ENCODE data around the gene CDK18.

CDK18 gene

DNA sequence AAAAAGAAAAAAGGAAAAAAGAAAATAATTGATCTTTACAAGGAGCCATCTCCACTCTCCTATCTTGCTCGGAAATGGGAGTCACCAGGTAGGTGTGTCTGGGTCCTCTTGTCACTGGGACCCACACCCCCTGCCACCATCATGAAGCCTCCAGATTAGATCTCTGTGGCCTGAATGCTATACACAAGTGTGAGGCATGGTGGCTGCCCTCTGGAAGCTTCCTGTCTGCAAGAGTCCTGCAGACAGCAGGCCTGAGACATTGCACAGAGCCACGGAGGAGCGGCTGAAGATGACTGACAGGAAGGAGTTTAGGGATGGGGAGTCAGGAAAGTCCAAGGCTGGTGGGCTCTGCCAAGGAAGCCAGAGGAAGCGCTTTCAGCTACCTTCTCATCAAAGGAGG is 16.2 kb downstream of the CDK18 start:
- in situ Hi-C loops (cut with MboI; ENCODE audit: low sequenced_read_pairs) = loop anchor here (10.0 kb wide), 1 partner anchor 134 kb away; no protein-coding TSS in a partner anchor

DNA sequence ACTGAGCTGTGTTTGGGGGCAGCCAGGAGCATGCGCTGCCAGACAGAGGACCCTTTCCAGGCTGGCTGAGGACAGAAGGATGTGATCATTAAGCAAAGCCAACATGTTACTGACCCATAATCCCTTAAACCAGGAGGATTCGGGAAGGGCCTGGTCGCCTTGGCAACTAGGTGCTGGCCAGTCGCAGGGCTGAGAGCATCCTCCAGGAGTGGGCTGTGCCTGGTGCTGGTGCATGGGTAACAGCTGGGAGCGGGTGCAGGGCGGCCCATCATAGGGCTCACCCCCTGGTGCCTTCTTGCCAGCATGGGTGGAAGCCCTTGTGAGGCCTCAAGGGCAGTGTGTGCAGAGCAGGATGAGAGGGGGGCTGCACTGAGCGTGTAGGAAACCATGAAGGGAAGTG is 17.2 kb downstream of the CDK18 start:
- in situ Hi-C loops (cut with MboI; ENCODE audit: low sequenced_read_pairs) = loop anchor here (10.0 kb wide), 1 partner anchor 133 kb away; no protein-coding TSS in a partner anchor

DNA sequence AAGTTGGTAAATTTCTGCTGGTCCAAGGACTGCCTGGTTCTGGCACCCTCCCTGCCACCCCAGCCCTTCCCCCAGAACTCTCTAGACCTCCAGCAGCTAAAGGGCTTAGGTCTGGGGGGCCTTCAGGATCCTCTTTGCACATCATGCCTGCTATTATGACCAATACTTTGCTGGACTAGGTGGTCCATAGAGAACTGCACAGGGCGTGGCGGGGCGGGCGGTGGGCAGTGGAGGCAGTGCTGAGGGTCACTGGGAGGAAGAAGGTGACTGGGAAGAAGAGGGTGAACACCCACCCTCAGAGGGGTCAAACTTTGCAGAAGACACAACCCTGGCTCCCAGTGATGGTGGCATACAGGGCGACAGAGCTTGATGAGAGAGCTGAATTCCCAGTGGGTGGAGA is 18.2 kb downstream of the CDK18 start:
- in situ Hi-C loops (cut with MboI; ENCODE audit: low sequenced_read_pairs) = loop anchor here (10.0 kb wide), 1 partner anchor 132 kb away; no protein-coding TSS in a partner anchor

DNA sequence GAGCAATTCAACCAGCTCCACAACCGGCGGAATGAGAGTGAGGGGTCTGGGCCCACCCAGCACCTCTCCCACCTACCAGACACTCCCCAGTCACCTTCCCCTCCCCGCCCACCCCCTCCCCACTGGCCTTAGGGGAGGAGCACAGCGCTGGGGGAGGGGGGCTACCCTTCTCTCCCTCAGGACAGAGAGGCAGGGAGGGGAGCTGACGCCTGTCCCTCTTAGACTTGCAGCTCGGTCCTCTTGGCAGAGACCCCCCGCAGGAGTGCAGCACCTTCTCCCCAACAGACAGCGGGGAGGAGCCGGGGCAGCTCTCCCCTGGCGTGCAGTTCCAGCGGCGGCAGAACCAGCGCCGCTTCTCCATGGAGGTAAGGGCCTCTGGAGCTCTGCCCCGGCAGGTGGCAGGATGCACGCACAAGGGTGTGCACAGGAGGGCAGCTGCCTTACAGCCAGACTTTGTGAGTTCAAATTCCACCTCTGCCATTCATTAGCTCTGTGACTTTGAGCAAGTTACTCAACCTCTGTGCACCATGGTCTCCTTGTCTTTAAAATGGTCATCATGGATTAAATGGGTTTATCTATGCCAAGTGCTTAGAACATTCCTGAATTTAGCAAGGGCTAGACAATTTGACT is 18.9 kb downstream of the CDK18 start:
- in situ Hi-C loops (cut with MboI; ENCODE audit: low sequenced_read_pairs) = loop anchor here (10.0 kb wide), 1 partner anchor 131 kb away; no protein-coding TSS in a partner anchor

DNA sequence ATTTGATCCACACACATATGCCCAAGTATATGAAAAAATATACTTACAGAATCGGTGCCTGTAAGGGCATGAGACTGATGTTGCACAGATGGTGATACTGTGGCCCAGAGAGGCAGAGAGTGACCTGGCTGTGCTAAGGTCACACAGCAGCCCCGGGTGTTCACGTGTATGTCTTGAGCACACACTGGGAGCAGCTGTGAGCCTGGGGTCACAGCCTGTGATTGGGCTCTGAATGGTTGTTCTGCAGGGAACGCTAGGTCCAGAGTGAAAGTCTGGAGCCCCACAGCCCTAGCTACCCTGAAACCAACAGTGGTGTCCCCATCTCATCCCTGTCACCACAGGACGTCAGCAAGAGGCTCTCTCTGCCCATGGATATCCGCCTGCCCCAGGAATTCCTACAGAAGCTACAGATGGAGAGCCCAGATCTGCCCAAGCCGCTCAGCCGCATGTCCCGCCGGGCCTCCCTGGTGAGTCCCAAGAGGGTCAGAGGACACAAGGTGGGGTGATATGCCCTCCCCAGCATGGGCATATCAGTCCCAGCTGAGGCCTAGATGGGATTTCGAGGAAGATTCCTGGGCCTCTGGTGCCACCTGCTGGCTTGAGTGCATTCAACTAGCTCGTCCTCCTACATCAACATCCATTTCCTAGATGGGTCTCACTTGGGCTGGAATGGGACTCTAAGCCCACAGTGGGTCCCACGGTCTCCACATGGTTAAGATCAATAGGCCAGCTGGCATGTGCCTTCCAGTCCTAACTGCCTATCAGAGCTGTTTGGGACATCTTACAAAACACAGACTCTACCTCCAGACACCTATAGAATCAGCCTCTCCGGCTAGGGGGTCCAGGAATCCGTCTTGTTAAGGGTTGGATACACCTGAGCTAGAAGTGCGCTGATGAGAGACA is 19.7 kb downstream of the CDK18 start:
- in situ Hi-C loops (cut with MboI; ENCODE audit: low sequenced_read_pairs) = loop anchor here (10.0 kb wide), 1 partner anchor 131 kb away; no protein-coding TSS in a partner anchor

DNA sequence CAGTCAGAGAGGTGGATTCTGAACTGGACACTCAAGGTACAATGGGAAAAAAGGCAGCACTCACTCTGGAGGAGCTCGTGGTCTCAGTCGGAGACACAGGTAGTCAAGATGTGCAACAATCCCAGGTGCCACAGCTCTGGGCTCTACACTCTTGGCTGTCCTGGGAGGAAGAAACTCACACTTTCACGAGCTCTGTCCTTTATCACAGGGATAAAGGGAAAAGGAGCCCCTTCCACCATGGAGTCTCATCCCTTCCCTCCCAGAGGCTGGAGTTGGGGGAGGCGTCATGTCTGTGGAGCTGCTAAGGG is 20.3 kb downstream of the CDK18 start:
- in situ Hi-C loops (cut with MboI; ENCODE audit: low sequenced_read_pairs) = loop anchor here (5.0 to 10.0 kb wide), 2 partner anchors 37 to 130 kb away; no protein-coding TSS in a partner anchor

DNA sequence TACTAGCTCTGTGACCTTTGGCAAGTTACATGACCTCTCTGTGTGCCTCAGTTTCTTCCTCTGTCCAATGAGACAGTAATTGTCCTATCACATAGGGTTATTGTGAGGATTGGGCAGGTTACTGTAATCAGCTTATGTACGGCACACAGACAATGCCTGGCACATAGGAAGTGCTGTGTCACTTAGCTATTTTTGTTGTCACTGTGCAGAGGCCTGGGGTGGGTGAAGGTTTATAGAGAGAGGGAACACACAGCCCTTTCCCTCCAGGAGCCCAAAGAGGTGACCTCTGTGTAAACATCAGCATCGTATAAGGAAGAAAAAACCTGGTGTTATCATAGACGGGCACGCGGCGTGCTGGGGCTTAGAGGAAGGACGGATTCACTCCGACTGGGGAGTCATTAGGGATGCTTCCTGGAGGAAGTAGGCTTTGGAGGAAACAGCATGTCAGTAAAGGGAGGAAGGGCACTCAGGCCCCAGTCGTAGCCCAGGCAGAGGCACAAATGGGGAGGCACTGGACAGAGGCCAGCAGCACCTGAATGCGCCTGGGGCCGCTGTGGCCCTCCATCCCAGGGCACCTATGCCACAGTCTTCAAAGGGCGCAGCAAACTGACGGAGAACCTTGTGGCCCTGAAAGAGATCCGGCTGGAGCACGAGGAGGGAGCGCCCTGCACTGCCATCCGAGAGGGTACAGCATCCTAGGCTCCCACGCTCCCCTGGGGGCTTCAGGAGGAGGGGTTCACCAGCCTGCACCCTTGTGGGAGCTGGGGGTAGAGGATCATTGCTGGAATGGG is 21.2 kb downstream of the CDK18 start:
- in situ Hi-C loops (cut with MboI; ENCODE audit: low sequenced_read_pairs) = loop anchor here (5.0 to 10.0 kb wide), 2 partner anchors 38 to 129 kb away; no protein-coding TSS in a partner anchor

DNA sequence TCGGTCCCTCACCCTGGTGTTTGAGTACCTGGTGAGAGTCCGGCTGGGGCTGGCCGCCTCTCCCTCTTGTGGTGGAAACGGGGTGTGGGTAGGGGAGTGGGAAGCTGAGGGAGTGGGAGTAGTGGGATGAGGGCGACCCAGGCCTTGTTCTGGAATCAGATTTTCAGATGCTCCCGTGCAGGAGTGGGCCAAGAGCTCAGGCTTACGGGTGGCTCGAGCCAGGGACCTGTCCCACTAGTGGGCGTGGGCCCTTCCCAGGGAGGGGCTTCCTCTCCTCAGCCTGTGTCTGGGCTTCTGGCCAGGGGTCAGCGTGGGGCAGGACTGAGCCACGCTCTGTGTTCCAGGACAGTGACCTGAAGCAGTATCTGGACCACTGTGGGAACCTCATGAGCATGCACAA is 22.0 kb downstream of the CDK18 start:
- in situ Hi-C loops (cut with MboI; ENCODE audit: low sequenced_read_pairs) = loop anchor here (5.0 to 10.0 kb wide), 2 partner anchors 39 to 128 kb away; no protein-coding TSS in a partner anchor

DNA sequence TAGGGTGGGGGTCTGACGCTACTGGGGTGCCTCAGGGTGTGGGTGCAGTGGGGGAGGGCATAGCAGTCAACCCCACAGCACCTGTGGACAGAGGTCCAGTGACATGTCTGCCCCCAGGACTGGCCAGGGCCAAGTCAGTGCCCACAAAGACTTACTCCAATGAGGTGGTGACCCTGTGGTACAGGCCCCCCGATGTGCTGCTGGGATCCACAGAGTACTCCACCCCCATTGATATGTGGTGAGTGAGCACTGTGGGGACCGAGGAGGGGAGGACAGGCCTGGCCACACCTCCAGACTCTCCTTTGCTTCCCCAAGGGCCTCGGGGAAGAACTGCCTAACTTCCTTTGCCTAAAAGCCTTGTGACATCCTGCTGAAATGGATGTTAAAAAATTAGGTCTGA is 23.5 kb downstream of the CDK18 start:
- in situ Hi-C loops (cut with MboI; ENCODE audit: low sequenced_read_pairs) = loop anchor here (5.0 to 10.0 kb wide), 2 partner anchors 41 to 127 kb away; no protein-coding TSS in a partner anchor

DNA sequence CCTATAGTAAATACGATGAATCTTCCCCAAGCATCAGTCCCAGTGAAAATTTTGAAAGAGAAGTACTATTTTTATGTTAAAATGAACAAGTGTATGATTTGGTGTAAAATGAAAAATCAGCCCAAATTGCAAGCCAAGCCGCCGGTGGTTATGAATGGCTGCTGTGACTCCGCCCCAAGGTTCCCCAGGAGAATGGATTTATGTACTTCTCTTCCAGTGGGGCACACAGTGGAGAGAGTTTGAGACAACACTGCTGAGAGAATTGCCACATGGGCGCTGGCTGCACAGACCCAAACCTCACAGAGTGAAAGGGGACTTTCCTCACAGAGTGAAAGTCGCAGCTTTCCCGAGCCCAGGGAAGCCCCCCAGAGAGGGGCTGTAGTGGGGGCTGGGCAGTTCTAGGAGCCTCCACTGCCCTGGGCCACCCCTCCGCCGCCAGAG is 24.0 kb downstream of the CDK18 start:
- in situ Hi-C loops (cut with MboI; ENCODE audit: low sequenced_read_pairs) = loop anchor here (5.0 to 10.0 kb wide), 2 partner anchors 41 to 126 kb away; no protein-coding TSS in a partner anchor

DNA sequence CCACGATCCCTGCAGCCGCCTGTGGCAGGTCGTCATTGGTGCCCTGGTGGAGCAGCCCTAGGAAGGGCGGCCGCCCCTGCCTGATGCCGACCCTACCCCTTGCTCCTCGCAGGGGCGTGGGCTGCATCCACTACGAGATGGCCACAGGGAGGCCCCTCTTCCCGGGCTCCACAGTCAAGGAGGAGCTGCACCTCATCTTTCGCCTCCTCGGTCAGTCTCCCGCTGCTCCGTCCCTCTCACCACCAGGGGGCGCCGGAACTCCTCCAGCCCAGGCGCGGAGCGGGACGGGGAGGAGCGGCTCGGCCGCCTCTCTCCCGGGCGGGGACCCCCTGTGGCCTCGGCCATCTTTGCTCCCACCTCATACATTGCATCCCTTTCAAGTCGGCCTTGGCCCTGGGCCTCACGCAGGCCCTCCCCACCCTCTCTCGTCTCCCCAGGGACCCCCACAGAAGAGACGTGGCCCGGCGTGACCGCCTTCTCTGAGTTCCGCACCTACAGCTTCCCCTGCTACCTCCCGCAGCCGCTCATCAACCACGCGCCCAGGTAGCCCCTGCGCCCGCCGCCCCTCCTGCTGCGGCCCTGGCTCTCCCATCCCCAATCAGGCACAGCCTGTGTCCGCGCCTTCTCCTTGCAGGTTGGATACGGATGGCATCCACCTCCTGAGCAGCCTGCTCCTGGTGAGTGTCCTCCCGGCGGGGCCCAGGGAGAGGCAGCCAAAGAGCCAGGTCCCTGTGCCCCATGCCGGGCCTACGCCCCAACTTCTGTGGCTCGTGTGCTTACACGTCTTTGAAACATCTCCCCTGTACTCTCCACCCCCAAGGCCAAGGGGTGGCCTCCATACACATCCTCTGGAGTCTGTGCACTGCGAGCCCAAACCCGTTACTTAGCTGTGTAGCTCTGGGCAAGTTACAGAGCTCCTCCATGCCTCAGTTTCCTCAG is 24.7 kb downstream of the CDK18 start:
- in situ Hi-C loops (cut with MboI; ENCODE audit: low sequenced_read_pairs) = loop anchor here (5.0 to 10.0 kb wide), 2 partner anchors 42 to 126 kb away; no protein-coding TSS in a partner anchor

DNA sequence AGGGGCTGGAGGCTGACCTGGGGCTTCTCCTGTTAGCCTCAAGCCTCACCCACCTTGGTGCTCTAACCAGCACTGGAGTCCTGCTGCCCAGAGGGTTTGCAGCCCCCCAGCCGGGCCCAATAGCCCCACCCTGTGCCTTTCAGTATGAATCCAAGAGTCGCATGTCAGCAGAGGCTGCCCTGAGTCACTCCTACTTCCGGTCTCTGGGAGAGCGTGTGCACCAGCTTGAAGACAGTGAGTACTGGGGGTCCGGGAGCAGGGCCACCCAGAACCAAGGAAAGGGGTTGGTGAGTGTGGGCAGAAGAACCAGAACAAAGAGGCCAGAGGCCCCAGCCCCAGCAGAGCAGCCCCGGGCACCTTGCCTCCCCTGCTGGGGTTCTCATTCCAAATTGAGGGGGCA is 25.6 kb downstream of the CDK18 start:
- in situ Hi-C loops (cut with MboI; ENCODE audit: low sequenced_read_pairs) = no loop called here

DNA sequence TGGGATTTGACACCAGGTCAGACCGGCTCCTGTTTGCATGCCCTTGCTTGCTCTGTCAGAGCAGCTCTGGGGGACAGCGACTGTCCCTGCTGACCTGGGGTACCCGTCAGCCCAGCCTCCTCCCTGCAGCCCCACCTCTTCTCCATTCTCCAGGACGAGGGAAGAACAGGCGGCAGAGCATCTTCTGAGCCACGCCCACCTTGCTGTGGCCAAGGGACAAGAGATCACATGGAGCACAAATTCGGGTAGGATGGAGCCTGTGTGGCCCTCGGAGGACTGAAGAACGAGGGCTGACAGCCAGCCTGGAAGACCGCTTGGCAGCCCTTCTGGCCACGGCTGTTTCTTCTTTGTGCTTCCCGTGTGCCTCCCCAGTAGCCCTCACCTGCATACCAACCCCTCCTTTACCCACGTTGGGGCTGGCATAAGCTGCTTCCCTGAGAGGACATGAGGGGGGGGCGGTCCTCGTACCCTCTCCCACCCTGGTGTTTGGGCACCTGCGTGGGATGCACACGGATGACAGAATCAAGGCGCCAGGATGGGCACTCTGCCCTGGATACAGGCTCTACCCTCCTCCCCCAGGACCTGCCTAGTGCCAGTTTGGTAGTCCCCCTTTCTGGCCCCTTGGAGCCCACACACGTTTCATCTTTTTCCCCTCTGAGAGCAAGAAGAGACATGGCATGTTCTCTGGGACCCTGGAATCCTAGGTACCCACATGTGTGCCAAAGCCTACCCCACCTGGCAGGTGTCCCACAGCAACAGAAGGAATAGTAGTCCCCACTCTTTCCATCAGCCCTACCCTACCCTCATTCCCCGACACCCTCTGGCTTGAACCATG is 26.9 kb downstream of the CDK18 start:
- in situ Hi-C loops (cut with MboI; ENCODE audit: low sequenced_read_pairs) = no loop called here

DNA sequence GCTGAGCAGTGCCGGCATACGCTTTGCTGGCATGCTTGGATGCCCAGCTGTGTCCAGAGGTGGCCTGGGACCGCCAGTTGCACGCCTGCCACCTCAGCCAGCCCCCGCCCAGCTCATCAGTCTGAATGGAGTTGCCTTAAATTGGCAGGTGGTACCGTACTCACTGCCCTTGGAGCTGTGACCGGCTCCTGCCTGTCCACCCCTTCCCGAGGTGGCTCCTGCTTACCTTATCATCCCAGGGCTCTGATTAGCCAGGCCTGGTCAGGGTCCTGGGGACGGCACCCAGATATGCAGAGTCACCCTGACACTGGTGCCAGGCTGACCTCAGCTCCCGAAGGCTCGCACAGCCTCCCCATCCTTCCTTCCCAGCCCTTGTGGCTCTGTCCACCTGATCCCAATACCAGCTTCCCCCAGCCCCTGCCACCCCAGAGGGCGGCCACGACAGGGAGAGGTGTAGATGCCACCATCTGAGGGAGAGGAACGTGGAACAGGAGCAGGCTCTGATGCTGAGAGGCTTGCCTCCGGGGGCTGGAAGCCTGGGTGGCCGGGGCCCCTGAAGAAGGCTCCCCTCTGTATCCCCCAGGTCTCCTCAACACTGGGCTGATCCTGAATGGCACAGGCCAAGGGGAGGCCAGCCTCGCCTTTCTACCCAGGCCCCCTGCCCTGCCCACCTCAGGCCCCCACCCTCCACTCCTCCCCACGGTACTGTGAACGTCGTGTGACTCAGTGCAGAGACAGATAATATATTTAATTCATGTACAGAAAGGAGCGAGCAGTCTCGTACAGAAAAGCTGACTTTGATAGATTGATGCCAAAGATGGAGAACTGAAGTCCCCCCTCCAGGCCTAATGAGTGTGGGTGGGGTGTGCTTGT is 27.8 kb downstream of the CDK18 start:
- in situ Hi-C loops (cut with MboI; ENCODE audit: low sequenced_read_pairs) = no loop called here

DNA sequence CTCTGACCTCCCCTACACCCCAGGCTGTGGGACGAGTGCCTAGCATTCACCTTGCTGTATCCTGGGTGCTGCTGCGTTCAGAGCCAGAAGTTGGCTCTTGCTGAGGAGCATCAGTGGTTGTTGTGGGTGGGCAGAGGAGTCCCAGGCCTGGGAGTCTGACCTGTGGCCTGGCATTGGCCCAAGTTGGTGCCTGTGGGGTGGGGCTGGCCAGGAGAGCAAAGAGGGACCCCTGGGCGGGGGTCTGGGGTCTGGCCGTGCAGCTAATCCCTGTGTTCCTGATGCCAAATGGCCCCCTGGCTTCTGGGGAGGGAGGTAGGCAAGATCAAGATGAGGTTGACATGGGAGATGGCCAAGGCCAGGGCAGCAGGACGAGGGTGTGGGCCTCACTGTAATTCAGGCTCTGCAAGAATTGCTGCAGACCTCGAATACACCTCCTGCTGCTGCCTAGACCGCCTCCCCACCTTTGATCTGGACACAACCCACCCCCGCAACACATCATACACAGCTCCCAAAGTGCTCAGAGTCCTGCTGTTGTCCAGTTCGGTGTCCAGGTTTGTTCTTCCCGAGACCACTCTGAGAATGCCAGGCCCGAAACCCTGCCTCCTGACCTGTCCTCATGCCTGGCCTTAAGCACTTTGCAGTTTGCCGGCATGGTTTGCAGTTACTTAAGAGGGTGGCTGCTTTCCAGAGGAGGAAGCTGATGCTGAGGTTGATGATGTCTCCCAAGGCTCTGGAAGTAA is 28.7 kb downstream of the CDK18 start:
- in situ Hi-C loops (cut with MboI; ENCODE audit: low sequenced_read_pairs) = no loop called here

DNA sequence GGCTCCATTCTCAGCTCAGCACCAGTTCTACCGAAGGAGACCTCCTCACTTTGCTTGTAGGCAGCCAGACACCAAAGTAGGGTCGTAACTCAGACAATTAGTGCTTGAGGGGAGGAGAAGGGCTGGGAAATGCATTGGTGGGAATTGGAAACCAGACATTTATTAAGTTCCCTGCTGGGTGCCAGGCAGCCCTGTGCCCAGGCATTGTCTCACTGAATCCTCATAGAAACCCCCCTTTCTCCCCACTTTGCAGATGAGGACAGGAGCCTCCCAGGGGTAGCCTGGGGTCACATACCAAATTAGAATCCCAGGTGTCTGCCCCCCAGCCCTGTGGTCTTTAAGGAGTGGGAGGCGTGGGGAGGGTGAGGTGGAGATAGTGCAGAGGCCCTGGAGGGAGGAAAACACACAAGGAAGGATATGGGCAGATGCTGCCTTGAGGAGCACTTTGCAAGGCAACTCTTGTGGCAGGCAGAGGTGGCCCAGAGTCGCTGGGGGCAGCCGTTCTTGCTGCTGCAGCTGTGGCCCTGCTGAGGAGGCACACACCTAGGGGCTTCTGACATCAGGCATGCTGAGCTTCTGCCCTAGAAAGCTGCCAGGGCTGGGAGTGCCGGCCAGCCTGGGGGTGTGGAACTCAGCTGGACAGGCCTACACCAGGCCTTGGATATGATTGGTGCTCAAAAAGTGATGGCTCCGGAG is 29.4 kb downstream of the CDK18 start:
- in situ Hi-C loops (cut with MboI; ENCODE audit: low sequenced_read_pairs) = no loop called here
